Measurements from ENCODE around the gene OXLD1. TPM values are rescaled to one million over a fixed set of nuclear protein-coding genes. Genes with fewer than 3 reads are reported as not detected.

OXLD1 gene
- total RNA-seq, 4 donors from 2014 or later = 3.2 to 56.1 (median 20.3) TPM

DNA sequence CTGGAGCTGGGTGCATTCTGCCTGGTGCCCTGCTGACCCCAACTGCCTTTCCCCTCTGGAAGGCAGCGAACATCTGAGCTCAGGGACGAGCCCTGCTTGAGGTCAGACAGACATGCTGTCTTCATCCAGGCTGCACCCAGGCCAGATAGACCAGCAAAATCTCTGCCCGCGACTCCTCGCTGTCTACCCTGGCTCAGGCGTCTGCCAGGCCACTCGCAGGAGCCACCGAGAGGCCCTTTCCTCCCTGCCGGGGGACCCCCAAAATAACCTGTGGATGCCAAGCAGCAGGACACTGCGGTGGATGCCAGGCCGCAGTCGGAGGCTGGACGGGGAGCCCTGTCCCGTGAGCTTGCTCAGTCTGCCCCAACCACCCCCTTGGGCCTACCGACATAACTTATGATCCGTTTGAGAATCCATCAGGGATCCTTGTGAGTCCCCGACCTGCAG lies 42.4 kb upstream of the OXLD1 start:
- intact Hi-C loops (cut with DNase I; ENCODE audit: low total_unique reads) = no loop called here
- no peaks in the 10 kb centered on the region for H3K9me3 ChIP-seq
- peaks cover 0 to 22% of the 10 kb centered on the region in 2 donors for H3K4me1 ChIP-seq
- no peak overlapping the region for H3K4me3 ChIP-seq
- H3K27ac ChIP-seq = no peak overlapping the region
- no peaks in the 10 kb centered on the region for H3K36me3 ChIP-seq
- DNase-seq = no peak
- TF ChIP-seq, protein P1, sequence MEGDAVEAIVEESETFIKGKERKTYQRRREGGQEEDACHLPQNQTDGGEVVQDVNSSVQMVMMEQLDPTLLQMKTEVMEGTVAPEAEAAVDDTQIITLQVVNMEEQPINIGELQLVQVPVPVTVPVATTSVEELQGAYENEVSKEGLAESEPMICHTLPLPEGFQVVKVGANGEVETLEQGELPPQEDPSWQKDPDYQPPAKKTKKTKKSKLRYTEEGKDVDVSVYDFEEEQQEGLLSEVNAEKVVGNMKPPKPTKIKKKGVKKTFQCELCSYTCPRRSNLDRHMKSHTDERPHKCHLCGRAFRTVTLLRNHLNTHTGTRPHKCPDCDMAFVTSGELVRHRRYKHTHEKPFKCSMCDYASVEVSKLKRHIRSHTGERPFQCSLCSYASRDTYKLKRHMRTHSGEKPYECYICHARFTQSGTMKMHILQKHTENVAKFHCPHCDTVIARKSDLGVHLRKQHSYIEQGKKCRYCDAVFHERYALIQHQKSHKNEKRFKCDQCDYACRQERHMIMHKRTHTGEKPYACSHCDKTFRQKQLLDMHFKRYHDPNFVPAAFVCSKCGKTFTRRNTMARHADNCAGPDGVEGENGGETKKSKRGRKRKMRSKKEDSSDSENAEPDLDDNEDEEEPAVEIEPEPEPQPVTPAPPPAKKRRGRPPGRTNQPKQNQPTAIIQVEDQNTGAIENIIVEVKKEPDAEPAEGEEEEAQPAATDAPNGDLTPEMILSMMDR (IDR thresholded peaks at IDR 0.05) = no peak
- no peak for TF ChIP-seq POLR2A (IDR thresholded peaks at IDR 0.05)
- no peaks in the 10 kb centered on the region for H3K27me3 ChIP-seq

DNA sequence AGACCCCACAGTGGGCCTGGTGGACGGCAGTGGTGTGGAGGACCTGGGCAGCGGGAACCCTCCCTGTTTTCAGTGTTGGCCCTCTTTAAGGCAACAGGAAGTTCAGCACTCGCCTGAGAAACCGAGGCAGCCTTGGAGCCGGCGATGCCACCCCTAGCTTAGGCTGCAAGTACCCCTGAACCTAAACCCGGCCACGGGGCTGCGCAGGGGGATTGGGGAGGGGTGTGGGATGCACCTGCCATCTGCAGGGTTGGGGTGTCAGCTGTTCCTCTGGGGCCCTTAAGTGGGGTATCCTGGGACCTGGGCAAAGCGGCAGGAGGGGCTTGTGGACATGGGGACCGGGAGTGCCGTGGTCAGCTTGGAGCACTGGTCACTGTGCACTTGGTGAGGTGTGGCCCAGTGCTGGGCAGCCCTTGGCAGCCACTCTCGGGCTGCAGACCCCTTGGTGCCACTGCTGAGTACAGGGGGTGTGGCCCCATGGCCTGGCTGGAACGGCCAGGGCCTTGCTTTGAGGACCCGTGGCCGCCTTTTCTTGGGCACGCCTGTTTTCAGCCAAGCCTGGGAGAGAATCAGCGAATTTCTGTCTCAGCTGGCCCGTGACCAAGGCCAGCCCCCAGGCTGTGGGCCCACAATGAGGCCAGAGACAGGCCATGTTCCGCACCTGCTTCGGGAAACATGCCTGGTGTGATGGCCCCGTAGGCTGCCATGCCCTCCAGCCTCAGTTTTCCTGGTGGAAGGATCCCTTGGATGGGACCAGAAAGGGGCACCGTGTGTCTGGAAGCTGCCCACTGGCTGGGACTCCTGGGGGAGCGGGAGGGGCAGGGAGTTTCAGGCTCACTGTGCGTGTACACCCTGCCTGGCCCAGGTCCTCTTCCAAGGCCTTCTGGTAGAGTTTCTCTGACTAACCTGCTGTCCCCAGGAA lies 41.6 kb upstream of the OXLD1 start:
- H3K27ac ChIP-seq = no peak overlapping the region
- no peak for DNase-seq

DNA sequence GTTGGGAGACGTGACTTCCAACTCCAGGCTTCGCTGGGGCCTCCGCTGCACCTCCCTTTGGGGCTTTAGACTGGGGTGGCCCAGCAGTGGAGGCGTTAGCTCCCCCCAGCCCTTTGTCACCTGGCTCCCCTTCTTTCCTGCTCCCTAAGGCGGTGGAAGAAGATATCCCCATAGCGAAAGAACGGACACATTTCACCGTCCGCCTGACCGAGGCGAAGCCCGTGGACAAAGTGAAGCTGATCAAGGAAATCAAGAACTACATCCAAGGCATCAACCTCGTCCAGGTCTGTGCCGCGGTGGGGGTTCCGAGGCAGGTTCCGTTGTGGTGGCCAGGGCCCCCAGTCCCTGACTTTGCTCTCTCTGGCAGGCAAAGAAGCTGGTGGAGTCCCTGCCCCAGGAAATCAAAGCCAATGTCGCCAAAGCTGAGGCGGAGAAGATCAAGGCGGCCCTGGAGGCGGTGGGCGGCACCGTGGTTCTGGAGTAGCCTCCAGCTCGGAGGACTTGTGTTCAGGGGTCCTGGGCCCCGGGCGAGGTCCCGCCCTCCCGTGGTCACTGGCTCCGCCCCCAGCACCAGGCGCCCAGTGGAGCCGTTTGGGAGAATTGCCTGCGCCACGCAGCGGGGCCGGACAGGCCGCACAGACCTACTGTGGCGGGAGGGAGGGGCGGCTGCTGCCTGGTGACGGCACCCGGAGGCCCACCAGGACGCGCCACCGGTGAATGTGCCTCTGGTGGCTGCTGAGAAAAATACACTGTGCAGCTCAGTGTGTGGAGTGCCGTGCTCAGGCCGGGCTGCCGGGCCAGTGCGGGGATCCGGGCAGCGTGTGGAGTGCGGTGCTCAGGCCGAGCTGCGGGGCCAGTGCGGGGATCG lies 40.6 kb upstream of the OXLD1 start:
- TF ChIP-seq, protein P1 (IDR thresholded peaks at IDR 0.05) = no peak
- TF ChIP-seq POLR2A (IDR thresholded peaks at IDR 0.05) = no peak
- no peaks in the 10 kb centered on the region for H3K27me3 ChIP-seq
- H3K4me1 ChIP-seq = peaks cover 0 to 17% of the 10 kb centered on the region in 2 donors
- intact Hi-C loops (cut with DNase I; ENCODE audit: low total_unique reads) = no loop called here
- DNase-seq = no peak
- no peak overlapping the region for H3K4me3 ChIP-seq
- H3K9me3 ChIP-seq = no peaks in the 10 kb centered on the region
- no peak overlapping the region for H3K27ac ChIP-seq
- no peaks in the 10 kb centered on the region for H3K36me3 ChIP-seq

More for the DNA sequence above, 41.6 kb upstream of the OXLD1 start:
- intact Hi-C loops (cut with DNase I; ENCODE audit: low total_unique reads) = no loop called here
- Histone ChIP-seq H3K36me3 (no peaks in the 10 kb centered on the region), H3K4me1 (peaks cover 0 to 23% of the 10 kb centered on the region in 2 donors), H3K4me3 (no peak overlapping the region), H3K27me3 (no peaks in the 10 kb centered on the region), H3K9me3 (no peaks in the 10 kb centered on the region)
- no peak for TF ChIP-seq POLR2A (IDR thresholded peaks at IDR 0.05)
- TF ChIP-seq, protein P1 (IDR thresholded peaks at IDR 0.05) = no peak

DNA sequence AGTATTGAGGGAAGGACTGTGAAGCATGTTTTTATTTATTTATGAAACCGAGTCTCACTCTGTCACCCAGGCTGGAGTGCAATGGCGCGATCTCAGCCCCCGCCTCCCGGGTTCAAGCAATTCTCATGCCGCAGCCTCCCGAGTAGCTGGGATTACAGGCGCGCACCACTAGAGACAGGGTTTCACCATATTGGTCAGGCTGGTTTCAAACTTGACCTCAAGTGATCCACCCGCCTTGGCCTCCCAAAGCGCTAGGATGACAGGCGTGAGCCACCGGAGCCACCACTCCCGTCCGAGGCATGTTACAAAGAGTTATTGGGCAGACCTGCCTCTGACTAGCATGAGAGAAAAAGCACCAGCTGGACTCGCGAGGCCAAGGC lies 39.8 kb upstream of the OXLD1 start:
- TF ChIP-seq, protein P1 (IDR thresholded peaks at IDR 0.05) = no peak
- TF ChIP-seq POLR2A (IDR thresholded peaks at IDR 0.05) = no peak
- Histone ChIP-seq H3K27me3 (no peaks in the 10 kb centered on the region), H3K4me1 (peaks cover 0 to 22% of the 10 kb centered on the region in 2 donors), H3K4me3 (no peak overlapping the region), H3K36me3 (no peaks in the 10 kb centered on the region), H3K9me3 (no peaks in the 10 kb centered on the region), H3K27ac (no peak overlapping the region)
- no peak for DNase-seq
- intact Hi-C loops (cut with DNase I; ENCODE audit: low total_unique reads) = no loop called here

All from uterus (tissue), 4 donors.